DMS114 treated with DMSO at 0.1 percent for 48 hours (cell line): ENCODE measurements around the gene INSIG1.

ENCODE experiments used
- DNase-seq: peaks from one replicate; lab custom pipeline; 2025; ENCODE audit not compliant: unreplicated experiment; lab: John Stamatoyannopoulos, UW

The INSIG1 gene

DNA sequence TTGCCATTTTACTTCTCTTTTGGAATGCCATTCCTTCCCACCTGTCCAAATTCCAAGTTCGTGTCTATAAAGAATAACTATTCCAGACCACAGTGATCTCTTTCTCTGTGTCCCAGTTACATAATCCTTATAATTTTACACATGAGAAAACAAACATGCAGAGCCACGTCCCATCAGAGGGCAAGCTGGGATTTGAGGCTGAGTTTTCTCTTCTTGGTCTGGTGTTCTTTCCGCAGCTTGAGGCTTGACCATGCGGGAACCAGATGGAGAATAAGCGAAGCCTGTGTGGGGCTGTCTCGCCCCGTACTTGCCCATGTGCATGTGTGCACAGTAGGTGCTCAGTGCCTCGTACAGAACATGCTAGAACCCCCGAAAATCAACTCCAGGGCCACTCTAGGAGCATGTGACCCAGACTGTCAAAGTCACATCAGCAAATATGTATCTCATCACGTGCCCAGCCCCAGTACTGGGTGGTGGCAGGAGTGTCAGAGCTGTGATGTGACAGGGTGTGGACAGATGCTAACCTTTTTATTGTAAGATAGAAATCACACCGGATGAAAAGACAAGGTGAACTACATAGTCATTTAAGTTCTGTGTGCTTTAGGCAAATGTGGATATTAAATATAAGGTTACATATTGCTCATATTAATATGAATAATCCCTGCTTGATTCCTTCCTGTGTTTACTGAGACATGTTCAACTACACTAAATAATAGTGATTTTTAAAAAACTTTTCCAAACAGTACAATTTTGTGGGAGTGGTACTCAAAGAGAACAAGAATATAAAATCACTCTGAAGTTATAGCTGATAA, 3.2 kb downstream of the INSIG1 start:
- no peak for DNase-seq

DNA sequence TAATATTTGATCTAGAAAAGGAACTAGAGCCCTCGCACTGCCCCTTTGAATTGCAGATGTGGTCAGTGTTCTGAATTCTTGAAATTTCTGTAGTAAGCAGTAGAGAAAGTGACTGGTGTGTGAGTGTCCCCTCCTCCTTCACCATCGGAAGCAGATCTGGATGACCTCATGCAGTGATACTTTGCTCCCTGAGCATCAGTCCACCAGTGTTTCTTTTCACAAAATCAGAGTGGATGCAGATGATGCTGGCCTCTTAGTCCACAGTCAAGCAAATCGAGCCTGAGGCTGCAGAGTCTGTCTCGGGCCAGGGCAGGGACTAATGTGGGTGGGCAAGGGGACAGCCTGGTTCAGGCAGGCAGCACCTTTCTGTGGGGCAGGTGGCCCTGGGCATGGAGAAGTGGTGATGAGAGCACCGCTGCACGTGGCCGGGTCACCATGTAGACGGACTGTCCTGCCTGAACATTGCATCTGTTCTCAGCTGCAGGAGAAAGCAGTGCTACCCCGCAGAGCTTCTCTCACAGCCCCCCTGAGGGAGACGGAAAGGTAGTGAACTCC, 5.4 kb downstream of the INSIG1 start:
- no peak for DNase-seq

DNA sequence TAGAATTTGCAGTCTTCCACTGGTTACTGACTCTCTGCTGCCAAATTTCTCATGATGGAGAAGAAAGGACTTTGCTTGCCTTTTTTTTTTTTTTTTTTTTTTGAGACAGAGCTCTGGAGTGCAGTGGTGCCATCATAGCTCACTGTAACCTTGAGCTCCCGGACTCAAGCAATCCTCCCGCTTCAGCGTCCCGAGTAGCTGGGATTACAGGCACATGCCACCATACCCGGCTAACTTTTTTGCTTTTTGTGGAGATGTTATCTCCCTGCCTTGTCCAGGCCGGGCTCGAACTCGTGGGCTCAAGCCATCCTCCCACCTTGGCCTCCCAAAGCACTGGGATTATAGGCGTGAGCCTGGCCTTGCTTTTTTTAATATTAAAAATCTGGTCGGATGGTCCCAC, 6.2 kb downstream of the INSIG1 start:
- no peak for DNase-seq

DNA sequence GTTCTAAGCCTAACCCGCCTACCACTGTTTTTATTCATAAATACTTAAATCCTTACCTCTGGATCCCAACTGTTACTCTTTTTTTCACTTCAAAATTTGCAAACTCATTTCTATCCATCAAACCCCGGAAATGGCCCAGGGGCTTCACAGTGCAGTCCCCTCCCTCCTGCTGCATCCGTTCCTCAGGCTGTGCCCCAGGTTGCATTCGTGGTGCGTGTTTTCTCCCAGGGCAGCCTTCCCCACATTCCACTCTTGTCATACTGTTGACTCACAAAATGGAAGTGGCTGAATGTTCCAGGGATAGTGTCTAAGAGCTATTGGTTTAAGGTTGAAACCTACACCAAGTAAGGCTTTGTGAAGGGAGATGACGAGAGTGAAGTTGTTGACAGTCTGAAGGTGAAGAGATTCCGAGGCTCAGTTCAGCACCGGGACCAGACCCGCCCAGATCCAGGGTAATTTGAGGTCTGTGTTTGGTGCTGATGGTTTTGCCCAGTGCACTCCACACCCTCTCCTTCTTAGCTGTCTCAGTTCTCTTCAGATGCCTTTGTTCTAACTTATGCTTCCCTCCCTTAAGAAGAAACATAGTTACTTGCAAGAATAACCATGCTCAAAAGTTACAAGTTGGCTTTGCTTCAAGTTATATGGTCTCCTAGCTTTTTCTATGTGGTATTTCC, 7.7 kb downstream of the INSIG1 start:
- no peak for DNase-seq

DNA sequence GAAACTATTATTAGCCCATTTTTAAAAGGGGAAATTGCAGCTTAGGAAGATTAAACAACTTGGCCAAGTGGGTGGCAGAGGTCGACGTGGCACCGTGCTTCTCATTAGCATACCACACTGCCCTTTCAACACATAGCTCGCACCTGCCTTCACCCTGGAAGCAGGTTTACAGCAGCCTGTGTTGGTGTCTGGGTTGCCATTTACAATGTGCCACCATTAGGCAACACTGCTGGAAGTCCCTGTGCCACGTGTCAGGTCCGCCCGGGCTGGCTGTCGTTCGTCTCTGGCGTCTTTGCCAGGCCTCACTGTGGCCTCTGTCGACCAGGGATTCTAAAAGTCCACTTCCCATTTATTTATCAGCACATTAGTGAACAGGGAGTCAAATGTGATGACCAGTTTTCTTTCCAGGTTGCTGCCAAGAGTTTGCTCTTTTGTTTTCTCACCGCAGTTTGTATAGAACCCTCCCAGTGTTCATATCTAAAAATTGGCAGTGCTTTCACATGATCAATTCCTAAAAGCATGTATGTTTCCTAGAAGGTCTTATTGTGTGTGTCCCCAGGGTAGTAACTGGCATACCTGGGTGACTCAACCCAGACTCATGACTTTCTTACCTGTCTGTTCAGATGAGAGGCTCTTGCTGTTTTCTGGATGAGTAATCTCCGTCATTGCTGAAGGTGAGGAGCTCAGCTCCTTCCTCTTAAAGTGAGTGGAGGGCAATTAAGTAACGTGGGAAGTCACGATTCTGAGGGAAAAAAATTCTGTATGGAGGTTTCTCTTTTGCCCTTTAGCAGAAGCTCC, 9.2 kb downstream of the INSIG1 start:
- DNase-seq, result no peak

DNA sequence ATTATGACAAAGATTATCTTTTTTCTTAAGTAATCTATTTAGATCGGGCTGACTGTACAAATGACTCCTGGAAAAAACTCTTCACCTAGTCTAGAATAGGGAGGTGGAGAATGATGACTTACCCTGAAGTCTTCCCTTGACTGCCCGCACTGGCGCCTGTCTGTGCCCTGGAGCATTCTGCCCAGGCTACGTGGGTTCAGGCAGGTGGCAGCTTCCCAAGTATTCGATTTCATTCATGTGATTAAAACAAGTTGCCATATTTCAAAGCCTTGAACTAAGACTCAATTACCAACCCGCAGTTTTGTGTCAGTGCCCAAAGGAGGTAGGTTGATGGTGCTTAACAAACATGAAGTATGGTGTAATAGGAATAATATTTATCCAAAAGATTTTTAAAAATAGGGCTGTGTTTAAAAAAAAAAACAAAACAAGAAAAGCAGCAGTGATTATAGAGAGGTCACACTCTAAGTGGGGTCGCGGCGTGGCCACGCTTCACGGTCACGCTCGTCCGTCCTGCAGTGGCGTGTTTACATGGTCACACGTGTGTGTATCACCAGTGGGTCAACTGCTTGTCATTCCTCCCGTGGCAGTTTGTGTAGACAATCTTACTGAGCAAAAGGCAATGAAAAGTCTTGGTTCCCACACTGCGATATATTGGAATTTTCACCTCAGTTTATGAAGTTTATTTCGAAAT, 10.8 kb downstream of the INSIG1 start:
- DNase-seq, result no peak

DNA sequence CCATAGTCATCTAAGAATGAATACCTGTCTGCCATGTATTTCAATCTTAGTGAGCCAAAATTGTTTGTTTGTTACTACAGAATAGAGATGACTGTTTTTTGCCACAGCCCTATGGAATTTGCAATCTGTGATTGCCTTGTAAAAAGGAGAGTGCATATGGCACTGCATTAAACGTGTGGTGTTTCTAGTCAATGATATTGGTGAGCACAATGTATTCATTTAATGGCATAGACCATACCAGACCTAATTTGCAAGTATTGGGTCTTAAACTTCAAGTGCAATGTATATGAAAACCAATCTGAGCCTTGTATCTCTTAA, 11.3 kb downstream of the INSIG1 start:
- DNase-seq, result no peak

DNA sequence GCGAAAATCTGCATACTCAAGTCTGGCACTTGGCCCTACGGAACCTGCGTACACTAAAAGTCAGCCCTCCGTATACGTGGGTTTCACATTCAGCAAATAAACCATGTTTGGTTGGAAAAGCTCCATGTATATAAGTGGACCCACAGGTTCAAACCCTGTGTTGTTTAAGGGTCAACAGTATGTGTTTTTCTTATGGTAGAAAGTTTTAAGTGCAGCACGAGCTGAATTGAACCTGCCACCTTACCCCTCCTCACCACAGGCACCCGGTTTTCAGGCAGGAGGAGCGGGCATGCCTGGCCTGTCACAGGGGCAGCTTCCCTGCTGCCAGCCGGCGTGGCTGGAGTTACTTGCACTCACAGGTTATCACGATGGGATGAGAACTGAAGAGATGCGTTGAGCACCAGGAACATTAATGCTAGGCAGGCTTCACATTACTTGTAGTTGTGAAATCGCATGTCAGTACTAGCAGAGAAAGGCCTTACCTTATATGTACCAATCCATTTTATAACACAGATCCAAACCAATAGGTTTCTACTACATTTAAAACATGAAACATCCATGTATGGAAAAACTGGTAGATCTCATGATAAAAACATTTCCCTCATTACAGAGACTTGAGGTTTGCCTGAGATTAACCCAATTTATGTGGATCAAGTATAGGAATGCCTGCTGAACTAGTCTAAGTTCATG, 12.9 kb downstream of the INSIG1 start:
- DNase-seq, result no peak

DNA sequence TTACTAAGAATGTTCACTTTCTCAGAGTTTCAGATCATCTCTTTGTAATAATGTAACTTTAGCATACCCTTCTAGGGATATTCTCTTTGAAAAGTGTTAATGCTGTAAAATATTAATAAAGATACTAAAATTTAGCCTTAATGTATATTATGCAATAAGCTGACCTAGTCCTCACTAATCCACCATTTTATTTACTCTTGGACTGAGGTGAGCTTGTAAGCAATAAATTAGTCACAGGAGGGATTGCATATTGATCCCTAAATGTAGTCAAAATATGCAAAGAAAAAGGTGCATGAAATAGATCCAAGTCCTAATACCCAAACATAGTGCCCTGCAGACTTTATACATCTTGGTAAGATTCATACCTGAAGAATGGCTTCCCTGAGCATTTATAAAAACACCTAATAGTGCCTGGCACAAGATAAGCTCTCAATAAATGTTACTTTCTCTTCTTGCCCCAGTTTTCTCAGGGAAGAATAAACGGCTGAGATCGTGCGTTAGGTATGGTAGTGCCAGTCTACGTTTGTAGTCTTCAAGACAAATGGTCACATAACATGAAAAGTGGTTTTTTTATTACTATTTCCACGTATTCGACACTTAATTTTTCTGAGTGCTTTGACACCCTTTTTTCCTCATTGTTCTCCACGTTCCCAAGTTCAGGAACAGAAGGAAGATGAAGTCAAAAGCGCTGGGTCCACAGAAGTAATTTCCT, 14.3 kb downstream of the INSIG1 start:
- no peak for DNase-seq

DNA sequence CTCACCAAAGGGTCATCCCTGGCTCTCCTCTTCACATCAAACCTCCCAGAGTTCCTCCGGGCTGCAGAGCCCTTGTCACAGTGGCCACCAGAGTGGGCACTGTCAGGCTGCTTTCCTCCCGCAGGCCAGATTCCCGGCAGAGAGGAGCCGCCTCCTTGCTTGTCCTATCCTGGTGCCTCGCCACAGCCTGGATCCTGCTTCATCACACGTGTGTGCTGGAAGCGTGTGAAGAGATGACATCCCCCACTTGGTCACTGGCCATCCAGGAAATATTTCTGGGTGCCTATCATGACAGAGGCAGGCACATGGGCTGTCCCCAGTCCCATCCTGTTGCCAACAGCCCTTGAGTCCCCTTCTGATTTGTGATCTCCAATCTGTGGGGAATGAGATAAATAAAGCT, 15.0 kb downstream of the INSIG1 start:
- DNase-seq, result no peak

DNA sequence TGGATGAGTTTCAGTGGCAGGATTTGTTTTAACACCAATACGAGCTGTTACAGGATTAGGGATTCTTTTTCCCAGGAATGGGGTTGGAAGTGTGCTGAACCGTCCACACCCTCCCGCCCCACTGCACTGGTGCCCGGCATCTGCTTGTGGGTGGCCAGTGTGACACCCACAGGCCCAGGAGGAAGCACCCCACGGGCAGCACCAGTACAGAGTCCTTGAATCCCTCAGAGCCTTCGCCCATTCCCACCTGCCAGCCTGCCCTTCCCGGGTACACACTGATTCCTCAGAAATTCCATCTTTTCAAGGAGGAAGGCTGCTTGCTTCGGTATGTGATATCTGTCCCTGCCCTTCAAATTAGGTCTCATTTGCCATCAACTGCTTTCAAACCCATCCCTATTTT, 15.4 kb downstream of the INSIG1 start:
- no peak for DNase-seq

DNA sequence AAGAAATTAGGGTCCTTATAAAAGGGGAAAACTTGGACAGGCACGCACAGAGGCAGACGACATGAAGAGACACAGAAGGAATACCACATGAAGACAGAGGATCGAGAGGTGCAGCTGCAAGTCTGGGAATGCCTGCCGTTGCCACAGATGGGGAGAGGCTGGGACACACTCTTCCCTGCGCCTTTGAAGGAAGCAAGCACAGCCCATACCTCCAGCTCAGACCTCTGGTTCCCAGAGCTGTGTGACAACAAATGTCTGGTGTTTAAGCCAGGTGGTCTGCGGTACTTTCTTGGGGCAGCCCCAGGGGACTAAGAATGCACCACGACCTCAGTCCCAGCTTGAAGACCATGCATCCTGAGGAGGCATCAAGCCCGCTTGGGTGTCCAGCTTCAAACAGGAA, 18.3 kb downstream of the INSIG1 start:
- DNase-seq, result no peak

DNA sequence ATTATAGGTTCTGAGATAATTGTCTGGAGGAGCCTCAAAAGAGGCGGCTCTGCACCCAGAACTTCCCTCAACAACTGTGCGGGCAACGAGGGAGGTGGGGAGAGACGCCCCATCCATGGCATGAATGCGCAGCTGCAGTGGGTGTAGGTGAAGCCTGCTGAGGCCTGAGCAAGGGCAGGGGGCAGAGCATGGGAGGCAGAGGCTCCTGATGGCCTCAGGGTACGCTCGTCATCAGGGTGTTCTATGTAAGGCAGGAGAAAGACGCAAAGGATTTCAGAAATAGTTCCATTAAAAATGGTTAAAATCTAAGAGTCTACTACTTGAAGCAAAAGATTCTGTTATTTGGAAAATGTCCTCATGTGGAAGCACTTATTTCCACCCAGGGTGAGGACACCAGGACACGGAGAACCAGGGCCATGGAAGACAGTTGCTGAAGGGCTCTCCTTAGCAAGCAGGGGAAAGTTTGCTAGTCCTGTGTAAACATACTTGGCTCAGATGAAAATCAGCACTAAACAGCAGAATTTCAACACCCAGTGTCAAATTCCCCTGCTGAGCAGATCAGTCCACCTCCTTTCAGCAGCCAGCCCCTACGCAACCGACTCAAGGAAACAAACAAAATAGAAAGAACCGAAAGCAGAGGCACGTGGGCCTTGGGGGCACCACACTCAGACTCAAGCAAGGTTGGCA, 18.9 kb downstream of the INSIG1 start:
- no peak for DNase-seq

DNA sequence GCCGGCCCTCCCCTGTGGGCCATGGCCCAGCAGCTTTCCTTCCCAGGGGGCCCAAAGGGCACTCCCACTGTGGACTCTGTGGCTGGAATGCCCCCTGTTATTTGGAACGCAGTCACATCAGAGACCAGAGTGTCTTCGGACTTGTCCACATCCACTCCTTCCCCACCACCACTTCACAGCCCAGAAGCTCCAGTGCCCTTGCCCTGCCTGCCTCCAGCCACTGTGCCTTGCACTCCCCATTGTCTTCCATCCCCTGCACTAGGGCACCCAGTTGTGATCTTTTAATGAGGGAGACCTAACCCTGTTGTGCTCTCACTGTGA, 19.4 kb downstream of the INSIG1 start:
- no peak for DNase-seq

DNA sequence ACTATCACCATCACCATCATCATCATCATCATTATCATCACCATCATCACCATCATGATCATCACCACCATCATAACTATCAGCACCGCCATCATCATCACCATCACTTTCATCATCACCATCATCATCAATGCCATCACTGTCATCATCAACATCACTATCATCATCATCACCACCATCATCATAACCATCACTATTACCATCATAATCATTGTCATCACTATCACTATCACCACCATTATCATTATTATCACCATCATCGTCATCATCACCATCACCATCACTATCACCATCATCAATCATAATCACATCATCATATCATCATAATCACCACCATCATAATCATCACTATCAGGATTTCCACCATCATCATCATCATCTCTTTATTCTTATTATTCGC, 20.6 kb downstream of the INSIG1 start:
- DNase-seq, result no peak

DNA sequence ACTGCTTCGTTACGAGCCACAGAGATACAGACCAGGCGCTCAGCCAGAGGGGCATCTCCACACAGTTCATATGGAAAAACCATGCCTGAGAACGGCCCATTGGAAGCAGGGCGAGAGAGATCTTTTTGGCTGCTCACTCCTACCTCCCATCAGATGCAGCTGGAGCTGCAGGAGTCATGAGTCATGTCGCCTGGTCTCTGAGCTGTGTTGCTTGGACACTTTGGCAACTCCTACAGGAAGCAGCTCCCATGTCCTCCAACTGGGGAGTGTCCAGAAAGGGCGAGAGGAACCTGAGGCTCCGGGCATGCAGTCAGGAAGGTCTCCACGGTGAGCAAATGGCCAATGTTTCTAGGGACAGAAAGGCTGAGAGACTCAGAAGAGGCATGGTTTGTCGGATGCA, 24.9 kb downstream of the INSIG1 start:
- no peak for DNase-seq

DNA sequence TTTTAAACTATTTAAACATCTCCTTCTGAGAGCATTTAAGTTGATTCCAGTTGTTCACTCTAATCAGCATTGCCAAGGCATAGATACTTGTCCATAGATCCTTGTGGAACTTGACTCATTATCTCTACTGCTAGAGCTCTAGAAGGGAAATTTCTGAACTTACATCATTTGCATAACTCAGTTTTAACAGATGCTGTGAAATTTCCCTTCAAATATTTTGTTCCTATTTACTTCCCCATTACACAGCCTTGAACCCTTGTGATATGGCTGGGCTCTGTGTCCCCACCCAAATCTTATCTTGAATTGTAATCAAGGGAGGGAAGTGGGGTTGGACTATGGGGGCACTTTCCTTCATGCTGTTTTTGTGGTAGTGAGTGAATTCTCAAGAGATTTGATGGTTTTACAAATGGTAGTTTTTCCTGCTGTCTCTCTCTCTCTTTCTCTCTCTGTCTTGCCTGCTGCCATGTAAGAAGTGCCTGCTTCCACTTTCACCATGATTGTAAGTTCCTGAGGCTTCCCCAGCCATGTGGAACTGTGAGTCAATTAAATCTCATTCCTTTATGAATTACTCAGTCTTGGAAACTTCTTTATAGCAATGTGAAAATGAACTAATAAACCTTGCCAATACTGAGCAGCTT, 25.4 kb downstream of the INSIG1 start:
- no peak for DNase-seq

DNA sequence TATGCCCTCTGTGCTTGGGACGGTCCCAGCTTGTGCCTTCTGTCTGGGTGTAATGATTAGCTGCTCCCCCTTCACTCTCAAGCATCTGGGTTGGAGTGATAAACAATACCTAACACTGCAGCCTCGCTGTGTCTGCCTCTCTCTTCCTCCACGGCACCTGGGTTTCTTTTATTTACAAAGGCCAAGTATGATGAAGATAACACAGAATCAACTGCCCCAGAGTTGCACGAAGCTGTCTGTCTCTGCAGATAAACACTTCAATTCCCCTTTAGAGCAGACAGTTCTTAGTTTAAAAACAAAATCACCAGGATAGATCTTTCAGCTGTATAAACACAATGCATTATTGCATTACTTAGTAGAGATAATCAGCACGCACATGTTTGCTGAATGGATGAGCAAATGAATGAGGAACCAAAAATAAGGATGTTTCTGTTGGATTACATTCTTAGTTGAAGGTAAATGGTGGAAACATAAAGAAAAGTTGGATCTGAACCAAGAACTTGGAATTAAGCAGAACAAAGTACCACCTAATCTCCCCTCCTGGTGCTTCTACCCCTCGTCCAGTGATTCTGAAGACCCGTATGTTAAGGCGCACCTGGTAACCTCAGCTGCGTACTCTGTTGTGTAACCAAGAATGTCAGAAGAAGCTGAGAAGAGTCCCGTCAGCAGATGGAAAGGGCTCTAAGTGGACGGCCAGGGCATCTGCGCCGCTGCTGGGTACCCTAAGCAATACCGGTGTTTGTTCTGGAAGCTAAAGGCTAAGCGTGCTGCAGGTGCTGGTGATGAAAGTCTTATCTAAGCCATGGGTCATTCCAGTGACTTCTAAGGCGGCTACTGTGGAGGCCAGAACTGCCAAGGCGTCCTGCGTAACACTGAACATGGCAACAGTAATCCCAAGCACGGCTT, 26.6 kb downstream of the INSIG1 start:
- DNase-seq, result no peak
